GM19351 (cell line): ENCODE data around the gene PRICKLE4.
"Not testable (repeated sequence)": the region's sequence is repeated elsewhere in the genome, so short reads cannot be mapped to it uniquely, and the experiment has no call there.

Experiments used
- ATAC-seq: cut with Tn5 transposase; IDR thresholded peaks from one replicate; pipeline ENCODE4 v1.9.1; 2021; ENCODE audit warnings: mild to moderate bottlenecking, moderate library complexity; ENCODE audit not compliant: unreplicated experiment

Gene PRICKLE4

DNA sequence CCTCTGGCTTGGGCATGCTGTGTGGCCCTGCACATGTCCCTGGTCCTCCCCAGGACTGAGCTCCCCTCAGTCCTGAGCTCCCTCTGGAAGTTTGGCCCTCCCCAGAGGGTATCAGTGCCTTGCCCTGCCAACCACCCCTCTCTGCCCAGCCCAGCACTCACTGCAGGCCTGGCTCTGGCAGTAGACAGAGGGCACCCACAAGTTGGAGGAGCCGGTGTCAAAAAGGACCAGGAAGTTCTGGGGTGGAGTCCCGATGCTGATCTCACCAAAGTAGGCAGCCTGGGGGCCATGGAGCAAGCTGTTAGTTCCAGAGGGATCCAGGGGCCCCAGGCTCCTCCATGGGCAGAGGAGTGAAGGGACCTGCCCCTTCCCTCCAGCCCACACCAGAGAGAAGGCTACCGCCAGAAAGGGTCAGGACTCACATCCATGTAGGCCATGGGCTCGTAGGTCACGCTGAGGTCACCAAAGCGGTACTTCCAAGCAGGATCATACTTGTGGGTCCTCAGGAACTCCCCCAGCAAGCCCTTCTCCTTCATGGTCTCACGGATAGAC lies 36.3 kb upstream of the PRICKLE4 start:
- ATAC-seq, result no peak

DNA sequence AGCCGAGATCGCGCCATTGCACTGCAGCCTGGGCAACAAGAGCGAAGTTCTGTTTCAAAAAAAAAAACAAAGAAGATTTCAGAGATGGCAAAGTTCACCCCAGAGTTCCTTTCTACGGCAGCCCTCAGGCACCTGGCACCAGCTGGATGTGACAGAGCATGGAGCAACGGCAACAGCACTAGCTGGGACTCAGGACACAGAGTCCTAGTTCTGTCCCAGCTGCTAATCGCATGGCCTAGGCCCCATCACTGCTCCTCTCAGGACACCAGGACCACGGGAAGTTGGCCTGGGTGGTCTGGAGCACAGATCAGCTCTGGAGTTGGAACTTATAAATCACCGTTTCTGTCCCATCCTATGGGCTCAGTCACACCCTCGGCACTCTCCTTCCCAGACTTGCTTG lies 34.5 kb upstream of the PRICKLE4 start:
- ATAC-seq, result no peak

DNA sequence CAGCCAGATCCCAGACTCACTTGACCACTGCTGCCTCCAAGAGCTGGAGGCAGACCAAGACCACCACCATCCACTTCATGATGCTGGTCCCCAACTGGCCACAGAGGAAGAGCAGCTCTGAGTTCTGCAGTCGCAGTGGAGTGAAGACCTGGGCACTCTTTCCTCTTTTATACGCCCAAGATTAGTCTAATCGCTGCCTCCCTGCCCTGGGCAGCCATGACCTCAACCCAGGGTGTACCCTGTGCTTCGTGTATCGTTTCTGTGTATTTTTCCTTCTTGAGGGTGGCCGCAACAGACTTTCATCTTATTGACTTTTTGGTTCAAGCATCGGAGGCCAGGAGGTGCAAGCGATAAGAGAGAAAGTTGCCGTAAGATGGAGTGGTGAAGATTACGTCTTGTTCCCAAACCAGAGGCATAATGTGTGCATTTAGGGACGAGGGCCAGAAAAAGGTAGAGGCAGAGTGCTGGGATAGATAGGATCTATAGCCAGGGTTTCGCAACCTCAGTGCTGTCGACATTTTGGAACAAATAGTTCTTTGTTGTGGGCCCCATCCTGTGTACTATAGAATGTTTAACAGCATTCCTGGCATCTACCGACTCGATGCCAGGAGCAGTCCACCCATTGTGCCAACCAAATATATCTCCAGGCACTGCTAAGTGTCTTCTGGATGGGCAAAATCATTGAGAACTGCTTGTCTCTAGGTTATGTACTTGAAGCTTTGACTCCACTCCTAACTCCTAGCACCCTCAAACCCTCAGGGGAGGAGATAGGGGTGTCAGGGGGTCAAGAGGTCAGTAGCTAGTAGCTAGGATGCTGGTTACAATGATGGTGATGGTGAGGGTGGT lies 33.1 kb upstream of the PRICKLE4 start, which contains the start of gene PGC:
TSS of gene PGC (minus strand) at position 142 of the 846 bp plus-strand sequence. CDS start at position 79, 63 bp downstream.
- no peak for ATAC-seq

DNA sequence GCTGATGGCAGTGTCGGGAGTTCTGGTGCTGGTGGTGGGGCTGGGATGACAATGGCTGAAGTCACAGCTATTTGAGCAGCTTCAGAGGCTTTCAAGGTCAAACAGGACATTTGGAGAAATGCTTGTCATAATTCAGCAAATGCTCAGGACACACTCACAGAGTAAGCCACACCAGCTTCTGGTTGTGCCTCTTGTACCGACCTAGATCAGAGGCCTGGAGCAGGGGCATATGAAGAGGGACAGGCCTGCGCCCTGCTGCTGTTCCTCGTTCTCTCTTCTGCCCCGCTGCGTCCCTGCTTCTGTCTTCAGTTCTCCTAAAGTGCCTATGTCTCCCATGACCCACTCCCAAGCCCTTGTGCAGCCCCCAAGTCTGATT lies 32.5 kb upstream of the PRICKLE4 start:
- ATAC-seq, result no peak

DNA sequence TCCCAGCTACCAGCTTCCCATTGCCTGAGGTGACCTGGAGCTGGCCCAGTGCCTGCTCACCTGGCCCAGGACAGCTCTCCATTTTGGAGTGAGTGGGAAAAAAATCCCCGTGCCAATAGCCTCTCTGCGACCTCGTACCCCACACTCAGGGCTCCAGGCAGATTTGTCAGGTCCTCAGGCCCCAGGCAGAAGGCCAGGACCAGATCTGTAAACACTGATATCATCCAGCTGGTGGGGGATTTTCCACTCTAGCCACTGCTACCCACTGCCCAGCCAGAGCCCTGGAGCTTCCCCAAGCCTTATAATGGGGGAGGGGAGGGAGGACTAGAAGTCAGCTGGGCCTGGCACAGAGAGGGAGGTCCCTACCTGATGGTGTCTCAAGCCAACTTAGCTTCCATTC lies 32.0 kb upstream of the PRICKLE4 start:
- no peak for ATAC-seq

DNA sequence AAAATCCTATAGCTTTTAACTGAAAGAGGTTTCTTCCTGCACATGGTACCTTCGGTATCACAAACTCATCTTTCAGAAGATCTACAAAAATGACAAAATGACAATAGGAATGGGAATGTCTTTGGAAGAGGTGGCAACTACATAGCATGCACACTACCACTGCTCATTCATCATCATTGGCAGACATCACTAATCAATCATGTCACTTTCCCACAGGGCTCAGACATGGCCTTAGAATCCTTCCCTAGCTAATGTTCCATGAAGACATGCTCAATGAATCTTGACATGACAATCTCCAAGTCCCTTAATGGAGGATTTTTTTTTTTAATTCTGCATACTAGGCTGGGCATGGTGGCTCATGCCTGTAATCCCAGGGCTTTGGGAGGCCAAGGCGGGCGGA lies 30.2 kb upstream of the PRICKLE4 start:
- ATAC-seq, result no peak

DNA sequence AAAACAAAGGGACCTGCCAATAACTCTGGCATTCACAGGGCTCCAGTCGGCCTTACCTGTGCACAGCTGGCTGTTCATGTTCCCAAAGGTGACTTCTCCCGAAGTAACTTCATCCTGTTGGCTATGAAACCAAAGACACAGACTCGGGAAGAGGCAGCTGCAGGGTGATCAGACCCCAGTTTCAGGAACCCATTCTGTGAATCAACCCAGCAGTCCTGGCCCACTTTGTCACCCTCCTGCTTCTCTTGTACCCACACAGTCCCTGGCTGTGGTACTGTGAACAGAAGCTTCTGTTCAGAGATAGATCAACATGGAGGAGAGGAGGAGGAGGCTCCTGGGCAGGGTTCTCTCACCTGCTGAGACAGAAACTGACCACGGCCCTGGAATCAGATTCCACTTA lies 24.7 kb upstream of the PRICKLE4 start:
- no peak for ATAC-seq

DNA sequence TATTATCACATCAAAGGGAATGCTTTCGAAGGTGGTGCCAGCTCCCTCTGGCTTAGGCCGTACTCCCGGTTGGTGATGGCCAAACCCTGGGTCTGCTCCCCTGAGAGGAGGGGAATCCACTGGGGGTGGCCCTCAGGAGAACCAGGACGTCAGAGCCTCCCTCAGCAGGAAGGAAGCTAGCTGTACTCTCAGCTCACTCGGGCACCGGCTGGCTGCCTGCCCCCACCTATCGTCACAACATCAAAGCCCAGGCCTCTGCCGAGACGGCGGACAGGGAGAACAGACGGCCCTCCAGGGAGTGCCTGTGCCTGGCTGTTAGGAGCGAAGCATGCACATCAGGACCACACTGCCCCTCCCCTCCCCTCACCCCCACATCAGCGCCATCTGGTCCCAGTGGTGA lies 24.2 kb upstream of the PRICKLE4 start:
- no peak for ATAC-seq

DNA sequence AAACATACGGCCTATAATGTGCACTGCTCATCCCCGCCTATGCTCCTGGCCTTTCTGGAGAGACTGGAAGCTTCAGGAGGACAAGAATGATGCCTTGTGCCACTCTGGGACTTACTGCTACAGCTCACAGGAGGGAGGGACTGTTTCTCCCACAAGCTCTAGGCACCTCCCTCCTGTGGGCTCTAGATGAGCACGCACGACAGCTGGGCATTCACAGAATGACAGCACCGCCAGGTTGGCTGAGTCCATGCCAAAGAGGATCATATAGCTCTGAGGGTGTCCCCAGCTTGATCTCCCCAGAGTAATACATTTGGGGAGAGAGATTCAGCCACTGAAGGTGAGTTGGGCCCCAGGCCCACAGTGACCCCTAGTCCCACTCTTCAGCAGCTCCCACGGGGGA lies 23.3 kb upstream of the PRICKLE4 start:
- ATAC-seq, result no peak

DNA sequence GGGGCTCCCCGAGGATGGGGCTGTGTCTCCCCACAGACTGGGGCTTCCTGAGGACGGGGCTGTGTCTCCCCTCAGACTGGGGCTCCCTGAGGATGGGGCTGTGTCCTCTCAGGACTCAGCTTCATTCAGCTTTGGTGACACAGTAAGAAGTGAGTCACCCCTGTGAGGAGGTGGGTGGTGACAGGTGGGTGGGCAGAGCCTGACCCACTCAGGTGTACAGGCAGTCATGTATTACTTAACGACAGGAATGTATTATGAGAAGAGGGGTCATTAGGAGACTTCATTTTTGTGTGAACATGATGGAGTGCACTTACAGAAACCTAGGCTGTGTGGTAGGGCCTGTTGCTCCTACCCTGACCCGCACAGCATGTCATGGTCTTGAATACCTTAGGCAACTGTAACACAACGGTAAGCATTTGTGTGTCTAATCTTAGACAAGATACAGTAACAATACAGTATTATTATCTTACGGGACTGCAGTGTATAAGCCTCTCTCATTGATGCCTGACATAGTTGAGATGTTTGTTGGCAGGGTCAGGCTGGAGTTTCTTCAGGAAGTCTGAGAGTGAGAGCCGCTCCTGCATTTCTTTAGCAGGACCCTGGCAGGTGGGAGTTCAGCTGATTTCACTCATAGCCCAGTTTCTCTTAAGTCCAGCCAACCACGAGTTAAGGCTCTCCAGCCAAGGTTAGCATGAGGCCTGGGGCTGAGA lies 22.5 kb upstream of the PRICKLE4 start:
- no peak for ATAC-seq

DNA sequence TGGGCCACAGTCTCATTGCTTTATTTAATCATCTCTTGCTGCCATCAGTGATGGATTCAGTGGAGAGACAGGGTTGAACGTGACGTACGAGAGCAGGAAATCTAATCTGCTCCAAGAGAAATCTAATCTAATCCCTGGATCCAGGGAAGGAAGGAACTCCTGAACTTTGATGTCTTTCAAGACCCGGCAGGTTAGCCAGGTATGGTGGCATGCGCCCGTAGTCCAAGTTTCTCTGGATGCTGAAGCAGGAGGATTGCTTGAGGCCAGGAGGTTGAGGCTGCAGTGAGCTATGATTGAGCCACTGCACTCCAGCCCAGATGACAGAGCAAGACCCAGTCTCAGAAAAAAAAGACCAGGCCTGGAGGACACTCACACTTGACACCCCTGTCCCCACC lies 21.9 kb upstream of the PRICKLE4 start:
- ATAC-seq, result no peak

DNA sequence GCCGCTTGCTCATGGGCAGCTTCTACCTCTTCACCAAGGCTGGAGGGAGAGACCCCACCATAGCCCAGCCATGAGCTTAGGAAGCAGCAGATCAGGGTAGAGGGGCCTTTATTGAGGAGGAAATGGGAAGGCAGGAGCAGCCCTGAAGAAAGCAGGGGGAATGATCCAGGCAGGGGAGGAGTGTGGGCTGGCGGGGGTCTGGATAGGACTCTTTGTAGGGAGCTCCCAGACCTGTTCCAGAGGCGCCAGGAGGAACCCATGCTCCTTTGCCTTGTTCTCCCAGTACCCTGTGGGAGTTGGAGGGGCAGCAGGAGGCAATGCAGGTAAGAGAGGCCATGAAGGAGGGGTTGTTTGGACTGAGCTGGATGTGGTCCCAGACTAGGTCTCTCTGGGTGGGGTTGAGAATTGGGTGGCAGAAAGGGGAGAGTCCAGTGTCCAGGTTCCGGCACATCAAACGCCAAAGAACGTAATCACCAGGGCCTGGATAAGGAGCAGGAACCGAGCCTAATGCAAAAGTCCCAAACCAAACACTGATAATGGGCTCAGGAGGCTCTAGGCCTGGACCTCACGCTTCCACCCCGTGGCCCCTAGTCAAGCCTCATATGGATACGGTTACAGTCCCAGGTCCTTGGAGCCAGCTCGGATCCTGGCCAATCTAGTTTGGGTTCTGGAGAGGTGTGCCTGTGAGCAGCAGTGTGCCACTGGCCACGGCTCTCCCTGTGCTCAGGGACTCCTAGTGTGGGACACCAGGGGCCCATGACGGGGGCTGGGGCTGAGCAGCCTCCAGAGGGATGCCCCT lies 21.3 kb upstream of the PRICKLE4 start:
- ATAC-seq, result no peak

DNA sequence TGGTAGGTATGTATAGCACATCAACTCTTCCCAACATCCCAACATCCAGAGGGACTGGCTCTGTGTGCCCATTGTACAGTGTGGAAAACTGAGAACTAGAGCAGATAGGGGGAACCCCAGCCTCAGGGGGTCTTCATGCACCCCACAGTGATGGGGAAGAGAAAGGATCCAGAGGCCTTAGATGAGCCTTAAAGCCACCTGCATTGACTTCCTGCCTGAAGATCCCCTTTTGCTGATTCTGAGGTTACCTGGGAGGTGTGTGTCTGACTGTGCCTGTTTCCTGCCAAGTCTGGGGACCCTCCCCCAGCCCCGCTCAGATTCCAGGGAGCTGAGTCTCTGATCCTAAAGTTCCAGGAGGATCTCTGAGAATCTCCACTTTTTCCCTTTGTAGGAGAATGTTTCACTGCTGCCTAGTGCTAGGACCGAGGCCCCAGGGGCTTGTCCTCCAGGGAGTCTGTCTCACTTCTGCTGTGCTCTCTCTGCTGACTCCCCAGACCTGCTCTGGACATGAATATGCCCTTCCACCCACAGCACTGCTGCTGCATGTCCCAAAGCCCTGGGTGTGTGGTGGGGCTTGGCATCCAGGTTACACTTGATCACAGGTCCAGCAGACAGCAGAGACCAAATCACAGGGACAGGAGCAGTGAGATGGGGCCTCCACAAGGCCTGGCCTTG lies 20.5 kb upstream of the PRICKLE4 start:
- ATAC-seq, result no peak

DNA sequence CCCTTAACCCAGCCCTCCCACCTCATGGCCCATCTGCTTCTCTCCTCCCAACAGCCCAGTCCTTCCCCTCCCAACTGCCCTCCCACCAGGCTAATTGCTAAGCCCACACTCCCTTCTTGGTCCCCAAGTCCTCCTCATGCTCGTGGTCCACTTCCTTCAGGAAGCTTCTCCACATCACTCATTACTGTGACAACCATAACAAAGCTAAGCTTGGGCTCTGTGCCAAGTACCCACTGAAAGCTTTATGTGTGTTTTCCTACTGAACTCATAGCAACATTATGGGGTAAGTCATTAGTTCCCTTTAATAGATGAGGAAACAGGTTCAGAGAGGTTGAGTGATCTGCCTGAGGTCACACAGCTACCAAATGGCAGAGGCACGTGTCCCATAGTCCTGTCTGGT lies 17.1 kb upstream of the PRICKLE4 start:
- no peak for ATAC-seq

DNA sequence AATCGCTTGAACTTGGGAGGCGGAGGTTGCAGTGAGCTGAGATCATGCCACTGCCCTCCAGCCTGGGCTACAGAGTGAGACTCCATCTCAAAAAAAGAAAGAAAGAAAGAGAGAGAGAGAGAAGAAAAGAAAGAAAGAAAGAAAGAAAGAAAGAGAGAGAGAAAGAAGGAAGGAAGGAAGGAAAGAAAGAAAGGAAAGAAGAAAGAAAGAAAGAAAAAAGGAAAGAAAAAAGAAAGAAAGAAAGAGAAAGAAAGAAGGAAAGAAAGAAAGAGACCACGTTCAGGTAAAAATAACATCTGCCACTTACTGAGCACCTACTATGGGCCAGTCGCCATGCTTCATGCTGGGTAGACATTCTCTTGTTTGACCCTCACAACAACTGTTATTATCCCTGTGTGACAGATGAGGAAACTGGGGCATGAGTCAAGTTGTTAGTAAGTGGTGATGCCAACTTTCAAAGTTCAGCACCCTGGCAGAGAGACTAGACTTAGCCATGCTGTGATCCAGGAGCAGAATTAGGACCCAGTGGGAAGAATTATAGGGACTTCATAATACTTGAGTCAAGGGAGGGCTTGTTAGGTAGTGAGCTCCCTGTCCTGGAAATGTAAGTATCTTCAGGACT lies 14.4 kb upstream of the PRICKLE4 start:
- not testable (repeated sequence) for ATAC-seq

DNA sequence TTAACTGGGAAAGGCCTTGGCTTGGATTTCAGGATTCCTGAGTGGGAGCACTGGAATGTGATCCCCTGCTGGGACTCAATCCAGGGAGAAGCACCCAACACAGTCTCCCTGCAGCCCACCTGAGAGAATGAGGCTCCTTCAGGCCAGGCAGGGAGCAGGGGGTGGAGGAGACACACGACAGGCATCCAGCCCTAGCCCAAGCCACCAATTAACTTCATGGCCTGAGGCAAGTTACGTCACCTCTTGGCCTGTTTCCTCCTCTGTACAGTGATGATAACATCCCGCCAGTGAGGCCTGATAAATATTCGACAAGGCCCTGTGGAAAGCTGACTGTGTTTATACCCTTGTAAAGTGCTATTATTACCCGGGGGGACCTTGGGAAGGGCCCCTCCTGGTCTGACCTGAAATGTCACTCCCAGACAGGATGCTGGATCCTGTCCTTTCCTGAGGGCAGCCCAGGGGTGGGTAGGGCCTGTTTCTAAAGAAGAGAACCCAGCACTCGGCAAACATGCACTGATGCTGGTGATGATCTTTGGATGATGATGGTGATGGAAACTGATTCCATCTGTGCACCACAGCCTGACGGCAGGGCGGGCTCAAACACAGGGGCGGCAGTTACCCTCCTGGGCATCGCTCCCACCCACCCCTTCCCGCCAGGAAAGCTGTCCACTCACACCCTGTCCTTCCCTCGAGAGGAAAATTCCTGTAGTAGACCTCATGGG lies 13.3 kb upstream of the PRICKLE4 start:
- ATAC-seq, result no peak

DNA sequence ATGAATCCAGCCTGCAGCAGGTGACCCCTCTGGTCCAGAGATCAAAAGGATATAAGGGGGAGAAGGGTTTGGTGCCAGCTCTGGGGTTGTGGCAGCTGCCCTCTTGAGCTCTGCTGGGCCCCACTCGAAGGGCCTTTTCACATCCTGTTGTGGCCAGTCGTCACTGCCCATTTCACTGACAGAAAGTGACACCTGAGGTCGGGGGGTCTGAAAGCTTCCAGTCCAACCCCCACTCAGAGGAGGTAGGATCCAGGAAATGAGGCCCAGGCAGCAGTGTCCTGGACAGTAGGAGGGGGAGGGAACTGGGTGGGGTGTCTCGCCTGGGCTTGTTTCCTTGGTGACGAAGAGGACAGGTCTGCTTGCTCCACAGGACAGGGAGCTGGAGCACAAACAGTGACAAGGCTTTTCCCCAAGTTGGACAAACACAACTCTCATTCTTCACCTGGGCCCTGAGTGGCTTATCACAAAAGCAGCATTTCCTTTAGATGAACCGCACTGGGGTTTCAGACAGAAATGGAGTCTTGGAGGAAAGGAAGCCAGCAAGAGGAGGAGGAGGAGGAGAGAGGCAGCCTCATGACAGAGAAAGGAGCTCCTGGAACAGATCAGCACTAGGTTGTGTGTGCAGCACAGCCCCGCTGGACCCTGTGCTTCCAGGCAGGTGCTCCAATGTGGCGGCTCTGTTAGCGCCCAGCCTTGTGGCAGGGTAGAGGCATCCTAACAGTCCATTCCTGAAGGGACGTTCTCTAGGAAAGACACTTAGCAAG lies 11.9 kb upstream of the PRICKLE4 start:
- no peak for ATAC-seq

DNA sequence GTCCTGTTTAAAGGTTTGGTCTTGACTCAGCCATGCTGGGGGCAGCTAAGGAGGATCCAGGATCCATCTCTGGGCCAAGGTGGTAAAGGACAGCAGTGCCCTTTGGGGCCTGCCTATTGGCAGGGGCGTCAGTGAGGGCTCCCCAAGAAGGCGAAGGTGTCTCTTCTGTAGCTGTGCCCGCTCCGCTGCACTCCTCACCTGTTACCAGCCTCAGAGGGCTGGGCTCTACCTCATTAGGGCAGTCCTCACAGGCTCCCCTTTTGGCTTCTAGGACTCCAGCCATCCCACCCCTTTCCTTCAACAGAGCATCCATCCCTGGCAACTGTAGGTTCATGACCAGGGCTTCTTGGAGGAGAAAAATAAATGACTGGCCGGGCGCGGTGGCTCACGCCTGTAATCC lies 11.2 kb upstream of the PRICKLE4 start:
- ATAC-seq, result no peak
